ENCODE results near the gene CLDN10.

GRCh38 chr13:95607366-95607765 is 54.8 kb downstream of the CLDN10 start:
- TF ChIP-seq CTCF (IDR thresholded peaks at IDR 0.05) (no peak), POLR2AphosphoS5 (IDR thresholded peaks at IDR 0.05) (no peak)
